ENCODE data around the gene PSME2. TPM values are rescaled to one million over a fixed set of nuclear protein-coding genes. Genes with fewer than 3 reads are reported as not detected.

Gene PSME2
- total and polyA plus RNA-seq, 2 of the 13 experiments (the other 11 are each of a cell fraction or from before 2014, with no cell fraction given) = 332 to 716 TPM

- TF ChIP-seq GLMP (CRISPR knock-in tag; IDR thresholded peaks at IDR 0.05; ENCODE audit: borderline replicate concordance) (no peak), ZNF7 (CRISPR knock-in tag; IDR thresholded peaks at IDR 0.05) (peak; percentile 48), ZBTB25 (CRISPR knock-in tag; IDR thresholded peaks at IDR 0.05) (peak; percentile 97), ZNF768 (CRISPR knock-in tag; IDR thresholded peaks at IDR 0.05) (peak; percentile 94), MYC (CRISPR knock-in tag; IDR thresholded peaks at IDR 0.05; ENCODE audit: borderline replicate concordance) (peak; percentile 97), PRDM10 (CRISPR knock-in tag; IDR thresholded peaks at IDR 0.05; ENCODE audit: low read depth) (peak; percentile 92; the same call in 1 of the 2 replicates), MLLT10 (CRISPR knock-in tag; IDR thresholded peaks at IDR 0.05) (no peak), ZNF766 (CRISPR knock-in tag; IDR thresholded peaks at IDR 0.05; ENCODE audit: borderline replicate concordance) (peak; percentile 85; the same call in 1 of the 2 replicates), ZNF773 (CRISPR knock-in tag; IDR thresholded peaks at IDR 0.05; ENCODE audit: borderline replicate concordance) (peak; percentile 84; the same call in 1 of the 2 replicates), MTF2 (CRISPR knock-in tag; IDR thresholded peaks at IDR 0.05; ENCODE audit: borderline replicate concordance) (no peak; the same call in 1 of the 2 replicates), ZNF703 (CRISPR knock-in tag; IDR thresholded peaks at IDR 0.05; ENCODE audit: borderline replicate concordance) (no peak), POGZ (CRISPR knock-in tag; IDR thresholded peaks at IDR 0.05) (peak; percentile 99), HNRNPH1 (optimal IDR thresholded peaks at IDR 0.05; ENCODE audit: low read depth, low read length) (no peak), ZNF549 (CRISPR knock-in tag; IDR thresholded peaks at IDR 0.05) (peak; percentile 16; the same call in 1 of the 2 replicates), ZNF558 (CRISPR knock-in tag; IDR thresholded peaks at IDR 0.05; ENCODE audit: borderline replicate concordance) (no peak), ZNF33A (CRISPR knock-in tag; IDR thresholded peaks at IDR 0.05; ENCODE audit: borderline replicate concordance) (no peak), NPAS2 (CRISPR knock-in tag; IDR thresholded peaks at IDR 0.05; ENCODE audit: borderline replicate concordance) (no peak), ZNF841 (CRISPR knock-in tag; IDR thresholded peaks at IDR 0.05; ENCODE audit: borderline replicate concordance) (no peak), ZNF576 (CRISPR knock-in tag; IDR thresholded peaks at IDR 0.05) (peak; percentile 38), SMAD9 (CRISPR knock-in tag; IDR thresholded peaks at IDR 0.05) (peak; percentile 78; the same call in 1 of the 2 replicates)
Observed at GRCh38 chr14:24113801-24114531, 32.4 kb downstream of the PSME2 start (continued).
